ENCODE measurements around the gene ASCC2. TPM values are rescaled to one million over a fixed set of nuclear protein-coding genes. Genes with fewer than 3 reads are reported as not detected.

Gene ASCC2
- total RNA-seq, 1 experiment from 2014 or later, result 26.2 TPM

- no peak for DNase-seq (ENCODE audit: low read depth)
These were observed 50.6 kb downstream of the ASCC2 start for GRCh38 chr22:29787371-29787980.

GRCh38 chr22:29786031-29786430, 52.0 kb downstream of the ASCC2 start:
- no peak for DNase-seq (ENCODE audit: low read depth)

GRCh38 chr22:29784451-29785361, 53.4 kb downstream of the ASCC2 start:
- no peak for DNase-seq (ENCODE audit: low read depth)

- DNase-seq (ENCODE audit: low read depth), result peak; percentile 32
These were observed 55.8 kb downstream of the ASCC2 start for GRCh38 chr22:29782061-29782845.

- peak; percentile 80 for DNase-seq (ENCODE audit: low read depth)
These were observed 57.1 kb downstream of the ASCC2 start for GRCh38 chr22:29780748-29781676.

GRCh38 chr22:29780220-29780619, 57.9 kb downstream of the ASCC2 start:
- no peak for DNase-seq (ENCODE audit: low read depth)

- DNase-seq (ENCODE audit: low read depth), result peak; percentile 50
These were observed 64.8 kb downstream of the ASCC2 start for GRCh38 chr22:29773233-29773632.

GRCh38 chr22:29772170-29772641, 65.9 kb downstream of the ASCC2 start:
- DNase-seq (ENCODE audit: low read depth), result peak; percentile 53

- DNase-seq (ENCODE audit: low read depth), result no peak
These were observed 68.3 kb downstream of the ASCC2 start for GRCh38 chr22:29769723-29770321.

GRCh38 chr22:29768052-29768693, 69.9 kb downstream of the ASCC2 start:
- DNase-seq (ENCODE audit: low read depth), result peak; percentile 7

- peak; percentile 82 for DNase-seq (ENCODE audit: low read depth)
These were observed 70.7 kb downstream of the ASCC2 start, which contains the start of gene UQCR10 for GRCh38 chr22:29767171-29768051. TSS of gene UQCR10 (plus strand) at chr22:29767369. CDS start at chr22:29767399, 30 bp downstream.

- DNase-seq (ENCODE audit: low read depth), result peak; percentile 93
These were observed 71.4 kb downstream of the ASCC2 start, which contains the start of gene ZMAT5 for GRCh38 chr22:29766632-29767170. TSS of gene ZMAT5 (minus strand) at chr22:29767007. CDS start at chr22:29748544, 18,463 bp downstream.

- no peak for DNase-seq (ENCODE audit: low read depth)
These were observed 72.0 kb downstream of the ASCC2 start for GRCh38 chr22:29765905-29766631.

GRCh38 chr22:29762263-29762662, 75.8 kb downstream of the ASCC2 start:
- no peak for DNase-seq (ENCODE audit: low read depth)

GRCh38 chr22:29758959-29759358, 79.1 kb downstream of the ASCC2 start:
- DNase-seq (ENCODE audit: low read depth), result no peak

- DNase-seq (ENCODE audit: low read depth), result no peak
These were observed 79.9 kb downstream of the ASCC2 start for GRCh38 chr22:29758068-29758622.

GRCh38 chr22:29757096-29757495, 81.0 kb downstream of the ASCC2 start:
- DNase-seq (ENCODE audit: low read depth), result no peak

Data from RPMI7951 (cell line).